HCT116 (cell line): ENCODE measurements around the gene AGTRAP. TPM values are rescaled to one million over a fixed set of nuclear protein-coding genes. Genes with fewer than 3 reads are reported as not detected.

Source experiments
- ATAC-seq: fragments of 200-7000 bp; cut with Tn5 transposase; 2 replicates; pipeline ENCODE4 v1.9.1; 2020; ENCODE audit warnings: mild to moderate bottlenecking, moderate library complexity
- BruUV-seq: library from RNA; stranded (reverse); fragments of 400-500 nt; replicated peaks from 2 replicates; lab custom pipeline; 2021; lab: Mats Ljungman, UMichigan
- CTCF ChIA-PET: fragments of 300-600 bp; sonication (Branson Sonifier 250); formaldehyde crosslinking; loops from one replicate; lab custom pipeline; 2021; ENCODE audit warnings: antibody characterized with exemption; lab: Charles Lee
- POLR2A ChIA-PET: fragments of 300-600, 350-600 bp; sonication (Branson Sonifier 250); formaldehyde crosslinking; loops from one replicate; lab custom pipeline; 2021; ENCODE audit warnings: antibody characterized with exemption; lab: Charles Lee
- RAD21 ChIA-PET, 2 experiments: fragments of 300-600 bp; sonication (Branson Sonifier 250); formaldehyde crosslinking; loops; one replicate each; lab custom pipeline; 2023; ENCODE audit warnings: low total read pairs in 2 of 2; ENCODE audit not compliant: uncharacterized antibody in 2 of 2, unreplicated experiment in 2 of 2, low non-redundant PET in 1 of 2; lab: Charles Lee
- DNase-seq: peaks from one replicate; pipeline ENCODE4 v3.0.0-alpha.2; 2010; ENCODE audit warnings: low read depth, low spot score
- H2AFZ ChIP-seq: fragments of 200-600 bp; shearing (Covaris generic), sonication (generic); 2 replicates; pipeline ENCODE4 v1.6.1; 2017; ENCODE audit warnings: low read depth, mixed run types, mixed read lengths, antibody characterized with exemption, low read length; ENCODE audit not compliant: poor library complexity, severe bottlenecking
- H3K27ac ChIP-seq: 2 replicates; pipeline ENCODE4 v1.5.1; 2012; ENCODE audit warnings: low read depth, low read length
- H3K27me3 ChIP-seq: fragments of 200-600 bp; sonication (generic); 2 replicates; pipeline ENCODE4 v1.6.1; 2016; ENCODE audit warnings: mixed run types, low read length, mixed read lengths; ENCODE audit not compliant: insufficient read depth
- H3K36me3 ChIP-seq, 2 experiments: fragments of 200-500 bp in 1 of 2; fragments of 200-600 bp in 1 of 2; sonication (Bioruptor generic) in 1 of 2; sonication (generic) in 1 of 2; 2 replicates each; pipeline versions ENCODE4 v1.5.1 to v1.6.1; 2014 to 2016; ENCODE audit warnings: low read length in 2 of 2, inconsistent platforms in 1 of 2, mixed read lengths in 1 of 2, mixed run types in 1 of 2; ENCODE audit not compliant: insufficient read depth in 2 of 2, control insufficient read depth in 1 of 2
- H3K4me1 ChIP-seq, 2 experiments: fragments of 200-600 bp in 1 of 2; sonication (generic) in 1 of 2; 2 replicates each; pipeline versions ENCODE4 v1.5.1 to v1.6.1; 2012 to 2017; ENCODE audit warnings: low read length in 2 of 2, inconsistent platforms in 1 of 2, mild to moderate bottlenecking in 1 of 2, mixed read lengths in 1 of 2, mixed run types in 1 of 2, moderate library complexity in 1 of 2; ENCODE audit not compliant: insufficient read depth in 2 of 2, control insufficient read depth in 1 of 2
- H3K4me2 ChIP-seq: fragments of 200-600 bp; sonication (generic); 2 replicates; pipeline ENCODE4 v1.6.1; 2017; ENCODE audit warnings: mixed run types, low read length, mixed read lengths
- H3K4me3 ChIP-seq, 2 experiments: fragments of 200-600 bp in 1 of 2; sonication (generic) in 1 of 2; replicated peaks in 1 of 2; 2 replicates each; pipeline ENCODE4 v1.5.1; 2011 to 2016; ENCODE audit warnings: low read length in 2 of 2, control low read depth in 1 of 2, low read depth in 1 of 2, mild to moderate bottlenecking in 1 of 2, mixed read lengths in 1 of 2, mixed run types in 1 of 2
- H3K79me2 ChIP-seq: fragments of 200-600 bp; sonication (generic); 2 replicates; pipeline ENCODE4 v1.6.1; 2017; ENCODE audit warnings: mild to moderate bottlenecking, mixed run types, low read length, moderate library complexity, mixed read lengths; ENCODE audit not compliant: insufficient read depth
- H3K9ac ChIP-seq: fragments of 200-600 bp; sonication (generic); 2 replicates; pipeline ENCODE4 v1.6.1; 2016; ENCODE audit warnings: low read length, mixed read lengths
- H3K9me2 ChIP-seq: fragments of 200-600 bp; sonication (generic), shearing (Covaris generic); 2 replicates; pipeline ENCODE4 v1.6.1; 2017; ENCODE audit warnings: mixed run types, mild to moderate bottlenecking, moderate library complexity; ENCODE audit not compliant: insufficient read depth
- H3K9me3 ChIP-seq, 2 experiments: fragments of 200-500 bp in 1 of 2; fragments of 200-600 bp in 1 of 2; sonication (Bioruptor generic) in 1 of 2; sonication (generic) in 1 of 2; 2 replicates each; pipeline ENCODE4 v1.6.1; 2014 to 2017; ENCODE audit warnings: low read length in 2 of 2, mixed read lengths in 2 of 2, inconsistent platforms in 1 of 2, low read depth in 1 of 2, mild to moderate bottlenecking in 1 of 2, mixed run types in 1 of 2, moderate library complexity in 1 of 2; ENCODE audit not compliant: control insufficient read depth in 1 of 2, insufficient read depth in 1 of 2
- H4K20me1 ChIP-seq: fragments of 200-600 bp; sonication (generic), shearing (Covaris generic); 2 replicates; pipeline ENCODE4 v1.6.1; 2017; ENCODE audit warnings: mixed run types, mild to moderate bottlenecking, moderate library complexity; ENCODE audit not compliant: insufficient read depth
- EGR1 ChIP-seq: IDR thresholded peaks from 2 replicates; pipeline ENCODE4 v1.6.1; 2012; ENCODE audit warnings: low read depth
- EZH2 ChIP-seq: fragments of 200-600 bp; sonication (generic); IDR thresholded peaks from 2 replicates; pipeline ENCODE4 v1.6.1; 2017; ENCODE audit warnings: antibody characterized with exemption, mixed run types
- SP1 ChIP-seq: IDR thresholded peaks from 2 replicates; pipeline ENCODE4 v1.6.1; 2012; ENCODE audit warnings: low read depth
- YY1 ChIP-seq: IDR thresholded peaks from 2 replicates; pipeline ENCODE4 v1.6.1; 2011; ENCODE audit warnings: low read length, low read depth, moderate library complexity, mild to moderate bottlenecking; ENCODE audit not compliant: insufficient replicate concordance; ENCODE audit errors: extremely low read depth
- ZFX ChIP-seq: fragments of 450-650 bp; IDR thresholded peaks from 2 replicates; pipeline ENCODE4 v1.6.1; 2017
- ZNF274 ChIP-seq: fragments of 200-500 bp; sonication (Bioruptor generic); IDR thresholded peaks from 2 replicates; pipeline ENCODE4 v1.6.1; 2014; ENCODE audit warnings: mild to moderate bottlenecking, low read depth, low read length, inconsistent platforms
- intact Hi-C: fragments of 100-400 bp; cut with micrococcal nuclease; formaldehyde crosslinking; loops from 2 replicates; pipeline ENCODE4 v1.10.0; 2022
- total RNA-seq: library from RNA; stranded (reverse); gene quantifications from one replicate; pipeline ENCODE4 v1.2.1, GENCODE V29; 2021; ENCODE audit not compliant: unreplicated experiment
- TF ChIP-seq, protein P1 (sequence below): IDR thresholded peaks from 2 replicates; pipeline ENCODE4 v1.6.1; 2012; ENCODE audit warnings: low read depth
- TF ChIP-seq, protein P2 (sequence below): IDR thresholded peaks from 2 replicates; pipeline ENCODE4 v1.6.1; 2012
- TF ChIP-seq, protein P3 (sequence below): IDR thresholded peaks from 2 replicates; pipeline ENCODE4 v1.6.1; 2011; ENCODE audit warnings: mild to moderate bottlenecking, low read length, moderate library complexity; ENCODE audit not compliant: insufficient replicate concordance; ENCODE audit errors: extremely low read depth
- TF ChIP-seq, protein P4 (sequence below): IDR thresholded peaks from 2 replicates; pipeline ENCODE4 v1.6.1; 2012
- TF ChIP-seq, protein P5 (sequence below), 3 experiments: fragments of 200-600 bp in 1 of 3; sonication (generic) in 1 of 3; IDR thresholded peaks in 2 of 3; conservative IDR thresholded peaks in 1 of 3; 2 replicates each; pipeline ENCODE4 v1.5.1; 2012 to 2017; ENCODE audit warnings: low read depth in 2 of 3, low read length in 2 of 3, antibody characterized with exemption in 1 of 3, borderline replicate concordance in 1 of 3, control low read depth in 1 of 3, mild to moderate bottlenecking in 1 of 3, mixed read lengths in 1 of 3, mixed run types in 1 of 3, moderate library complexity in 1 of 3; ENCODE audit not compliant: insufficient read depth in 1 of 3

Gene AGTRAP
- total RNA-seq, 1 experiment from 2014 or later, result 49.0 TPM

DNA sequence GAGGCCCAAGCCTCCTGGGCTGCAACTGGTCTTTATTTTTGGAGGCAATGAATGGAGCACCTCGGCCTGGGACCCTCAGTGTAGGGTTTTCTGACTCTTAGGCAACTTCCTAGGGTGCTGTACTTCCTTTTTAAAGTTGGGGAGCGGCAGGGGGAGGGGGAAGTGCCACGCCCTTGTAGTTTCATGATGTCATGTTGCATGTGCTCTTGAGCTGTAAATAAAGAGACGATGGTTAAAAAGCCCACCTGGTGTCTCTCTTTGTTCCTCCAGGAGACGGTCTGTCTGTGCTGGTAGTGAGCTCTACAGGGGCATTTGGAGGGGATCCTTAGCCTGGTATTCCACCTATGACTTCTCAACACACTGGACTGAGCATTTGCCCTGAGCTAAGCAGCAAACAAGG, 10.3 kb upstream of the AGTRAP start (continued):
- TF ChIP-seq, protein P1, sequence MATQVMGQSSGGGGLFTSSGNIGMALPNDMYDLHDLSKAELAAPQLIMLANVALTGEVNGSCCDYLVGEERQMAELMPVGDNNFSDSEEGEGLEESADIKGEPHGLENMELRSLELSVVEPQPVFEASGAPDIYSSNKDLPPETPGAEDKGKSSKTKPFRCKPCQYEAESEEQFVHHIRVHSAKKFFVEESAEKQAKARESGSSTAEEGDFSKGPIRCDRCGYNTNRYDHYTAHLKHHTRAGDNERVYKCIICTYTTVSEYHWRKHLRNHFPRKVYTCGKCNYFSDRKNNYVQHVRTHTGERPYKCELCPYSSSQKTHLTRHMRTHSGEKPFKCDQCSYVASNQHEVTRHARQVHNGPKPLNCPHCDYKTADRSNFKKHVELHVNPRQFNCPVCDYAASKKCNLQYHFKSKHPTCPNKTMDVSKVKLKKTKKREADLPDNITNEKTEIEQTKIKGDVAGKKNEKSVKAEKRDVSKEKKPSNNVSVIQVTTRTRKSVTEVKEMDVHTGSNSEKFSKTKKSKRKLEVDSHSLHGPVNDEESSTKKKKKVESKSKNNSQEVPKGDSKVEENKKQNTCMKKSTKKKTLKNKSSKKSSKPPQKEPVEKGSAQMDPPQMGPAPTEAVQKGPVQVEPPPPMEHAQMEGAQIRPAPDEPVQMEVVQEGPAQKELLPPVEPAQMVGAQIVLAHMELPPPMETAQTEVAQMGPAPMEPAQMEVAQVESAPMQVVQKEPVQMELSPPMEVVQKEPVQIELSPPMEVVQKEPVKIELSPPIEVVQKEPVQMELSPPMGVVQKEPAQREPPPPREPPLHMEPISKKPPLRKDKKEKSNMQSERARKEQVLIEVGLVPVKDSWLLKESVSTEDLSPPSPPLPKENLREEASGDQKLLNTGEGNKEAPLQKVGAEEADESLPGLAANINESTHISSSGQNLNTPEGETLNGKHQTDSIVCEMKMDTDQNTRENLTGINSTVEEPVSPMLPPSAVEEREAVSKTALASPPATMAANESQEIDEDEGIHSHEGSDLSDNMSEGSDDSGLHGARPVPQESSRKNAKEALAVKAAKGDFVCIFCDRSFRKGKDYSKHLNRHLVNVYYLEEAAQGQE, result no peak
- TF ChIP-seq, protein P2, sequence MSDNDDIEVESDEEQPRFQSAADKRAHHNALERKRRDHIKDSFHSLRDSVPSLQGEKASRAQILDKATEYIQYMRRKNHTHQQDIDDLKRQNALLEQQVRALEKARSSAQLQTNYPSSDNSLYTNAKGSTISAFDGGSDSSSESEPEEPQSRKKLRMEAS, result no peak
- TF ChIP-seq EGR1 (no peak), EZH2 (no peak)
- TF ChIP-seq, all 23 proteins: peak for 0

DNA sequence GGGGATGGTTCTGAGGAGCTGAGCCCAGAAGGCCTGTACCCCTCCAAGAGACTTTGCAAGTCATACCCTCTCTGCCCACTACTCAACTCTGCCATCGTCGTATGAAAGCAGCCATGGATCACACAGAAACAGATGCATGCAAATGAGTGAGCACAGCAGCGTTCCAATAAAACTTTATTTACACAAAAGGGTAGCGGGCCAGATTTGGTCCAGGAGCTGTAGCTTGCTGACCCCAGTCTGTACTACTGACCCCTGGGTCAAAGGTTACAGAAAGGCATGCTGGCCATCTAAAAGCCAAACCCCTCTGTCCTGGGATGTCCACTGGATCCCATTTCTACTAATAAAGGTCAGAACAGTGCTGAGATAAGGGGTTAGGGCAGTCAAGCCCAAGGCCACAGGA, 8.8 kb upstream of the AGTRAP start:
- no peak for ATAC-seq
- ChIA-PET RAD21 (no interaction called here), POLR2A (no interaction called here), CTCF (no interaction called here)
- Histone ChIP-seq H3K9me3 (no peaks in the 10 kb centered on the region), H3K4me2 (no peak overlapping the region), H3K4me1 (peaks cover 0 to 9% of the 10 kb centered on the region in 2 experiments; a peak in 3 of 4 replicates), H3K36me3 (no peaks in the 10 kb centered on the region), H3K9ac (no peak overlapping the region), H3K79me2 (no peaks in the 10 kb centered on the region), H2AFZ (no peak overlapping the region), H3K27ac (no peak overlapping the region), H3K4me3 (no peak overlapping the region), H3K9me2 (no peaks in the 10 kb centered on the region), H4K20me1 (no peaks in the 10 kb centered on the region), H3K27me3 (no peaks in the 10 kb centered on the region)
- no peak for DNase-seq
- no TSS peak for BruUV-seq
- TF ChIP-seq, protein P3, sequence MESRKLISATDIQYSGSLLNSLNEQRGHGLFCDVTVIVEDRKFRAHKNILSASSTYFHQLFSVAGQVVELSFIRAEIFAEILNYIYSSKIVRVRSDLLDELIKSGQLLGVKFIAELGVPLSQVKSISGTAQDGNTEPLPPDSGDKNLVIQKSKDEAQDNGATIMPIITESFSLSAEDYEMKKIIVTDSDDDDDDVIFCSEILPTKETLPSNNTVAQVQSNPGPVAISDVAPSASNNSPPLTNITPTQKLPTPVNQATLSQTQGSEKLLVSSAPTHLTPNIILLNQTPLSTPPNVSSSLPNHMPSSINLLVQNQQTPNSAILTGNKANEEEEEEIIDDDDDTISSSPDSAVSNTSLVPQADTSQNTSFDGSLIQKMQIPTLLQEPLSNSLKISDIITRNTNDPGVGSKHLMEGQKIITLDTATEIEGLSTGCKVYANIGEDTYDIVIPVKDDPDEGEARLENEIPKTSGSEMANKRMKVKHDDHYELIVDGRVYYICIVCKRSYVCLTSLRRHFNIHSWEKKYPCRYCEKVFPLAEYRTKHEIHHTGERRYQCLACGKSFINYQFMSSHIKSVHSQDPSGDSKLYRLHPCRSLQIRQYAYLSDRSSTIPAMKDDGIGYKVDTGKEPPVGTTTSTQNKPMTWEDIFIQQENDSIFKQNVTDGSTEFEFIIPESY, result no peak
- TF ChIP-seq, protein P4, sequence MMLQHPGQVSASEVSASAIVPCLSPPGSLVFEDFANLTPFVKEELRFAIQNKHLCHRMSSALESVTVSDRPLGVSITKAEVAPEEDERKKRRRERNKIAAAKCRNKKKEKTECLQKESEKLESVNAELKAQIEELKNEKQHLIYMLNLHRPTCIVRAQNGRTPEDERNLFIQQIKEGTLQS, result no peak
- TF ChIP-seq ZNF274 (no peak), YY1 (no peak), EGR1 (no peak), SP1 (no peak), ZFX (no peak)
- TF ChIP-seq, protein P5, sequence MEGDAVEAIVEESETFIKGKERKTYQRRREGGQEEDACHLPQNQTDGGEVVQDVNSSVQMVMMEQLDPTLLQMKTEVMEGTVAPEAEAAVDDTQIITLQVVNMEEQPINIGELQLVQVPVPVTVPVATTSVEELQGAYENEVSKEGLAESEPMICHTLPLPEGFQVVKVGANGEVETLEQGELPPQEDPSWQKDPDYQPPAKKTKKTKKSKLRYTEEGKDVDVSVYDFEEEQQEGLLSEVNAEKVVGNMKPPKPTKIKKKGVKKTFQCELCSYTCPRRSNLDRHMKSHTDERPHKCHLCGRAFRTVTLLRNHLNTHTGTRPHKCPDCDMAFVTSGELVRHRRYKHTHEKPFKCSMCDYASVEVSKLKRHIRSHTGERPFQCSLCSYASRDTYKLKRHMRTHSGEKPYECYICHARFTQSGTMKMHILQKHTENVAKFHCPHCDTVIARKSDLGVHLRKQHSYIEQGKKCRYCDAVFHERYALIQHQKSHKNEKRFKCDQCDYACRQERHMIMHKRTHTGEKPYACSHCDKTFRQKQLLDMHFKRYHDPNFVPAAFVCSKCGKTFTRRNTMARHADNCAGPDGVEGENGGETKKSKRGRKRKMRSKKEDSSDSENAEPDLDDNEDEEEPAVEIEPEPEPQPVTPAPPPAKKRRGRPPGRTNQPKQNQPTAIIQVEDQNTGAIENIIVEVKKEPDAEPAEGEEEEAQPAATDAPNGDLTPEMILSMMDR (IDR thresholded peaks at IDR 0.05 in 2 of 3, conservative IDR thresholded peaks at IDR 0.05 in 1 of 3; ENCODE audit: borderline replicate concordance in 1 of 3, insufficient read depth in 1 of 3, low read depth in 2 of 3, low read length in 2 of 3), result no peak
- intact Hi-C loops, result no loop called here
